Keratinocyte (primary cell): ENCODE measurements around the gene PKLR.

Source experiments
- EZH2 ChIP-seq: IDR thresholded peaks from one replicate; pipeline ENCODE4 v1.6.1; 2012; ENCODE audit warnings: inconsistent platforms, mild to moderate bottlenecking, low read length, moderate library complexity
- TF ChIP-seq, protein P1 (sequence below), 3 experiments: IDR thresholded peaks in 1 of 3; conservative IDR thresholded peaks in 1 of 3; optimal IDR thresholded peaks in 1 of 3; 2 replicates in 2 of 3; 3 replicates in 1 of 3; pipeline versions ENCODE3 to v1.5.1; 2011; ENCODE audit warnings: low read length in 3 of 3, mild to moderate bottlenecking in 3 of 3, moderate library complexity in 2 of 3, control low read depth in 1 of 3, inconsistent platforms in 1 of 3; ENCODE audit not compliant: insufficient read depth in 2 of 3; ENCODE audit errors: extremely low read depth in 1 of 3

DNA sequence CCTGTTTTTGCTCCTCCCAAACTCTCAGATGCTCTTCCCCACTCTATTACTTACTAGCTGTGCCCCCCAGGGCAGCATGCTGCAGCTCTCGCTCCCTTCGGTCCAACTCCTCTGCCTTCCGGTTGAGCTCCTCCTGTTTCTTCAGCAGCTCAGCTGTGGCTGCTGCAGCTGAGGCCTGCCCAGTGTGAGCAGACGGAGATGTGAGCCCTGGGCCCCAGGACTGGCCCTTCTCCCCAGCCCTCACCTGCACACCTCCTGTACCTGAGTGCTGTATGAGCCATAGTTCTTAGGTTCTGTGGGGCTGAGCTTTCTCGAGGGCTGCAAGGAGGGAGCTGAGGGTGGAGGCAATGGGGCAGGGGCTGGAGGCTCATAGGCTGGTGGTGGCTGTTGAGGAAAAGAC, 41.0 kb downstream of the PKLR start:
- TF ChIP-seq, protein P1, sequence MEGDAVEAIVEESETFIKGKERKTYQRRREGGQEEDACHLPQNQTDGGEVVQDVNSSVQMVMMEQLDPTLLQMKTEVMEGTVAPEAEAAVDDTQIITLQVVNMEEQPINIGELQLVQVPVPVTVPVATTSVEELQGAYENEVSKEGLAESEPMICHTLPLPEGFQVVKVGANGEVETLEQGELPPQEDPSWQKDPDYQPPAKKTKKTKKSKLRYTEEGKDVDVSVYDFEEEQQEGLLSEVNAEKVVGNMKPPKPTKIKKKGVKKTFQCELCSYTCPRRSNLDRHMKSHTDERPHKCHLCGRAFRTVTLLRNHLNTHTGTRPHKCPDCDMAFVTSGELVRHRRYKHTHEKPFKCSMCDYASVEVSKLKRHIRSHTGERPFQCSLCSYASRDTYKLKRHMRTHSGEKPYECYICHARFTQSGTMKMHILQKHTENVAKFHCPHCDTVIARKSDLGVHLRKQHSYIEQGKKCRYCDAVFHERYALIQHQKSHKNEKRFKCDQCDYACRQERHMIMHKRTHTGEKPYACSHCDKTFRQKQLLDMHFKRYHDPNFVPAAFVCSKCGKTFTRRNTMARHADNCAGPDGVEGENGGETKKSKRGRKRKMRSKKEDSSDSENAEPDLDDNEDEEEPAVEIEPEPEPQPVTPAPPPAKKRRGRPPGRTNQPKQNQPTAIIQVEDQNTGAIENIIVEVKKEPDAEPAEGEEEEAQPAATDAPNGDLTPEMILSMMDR (optimal IDR thresholded peaks at IDR 0.05 in 1 of 3, IDR thresholded peaks at IDR 0.05 in 1 of 3, conservative IDR thresholded peaks at IDR 0.05 in 1 of 3; ENCODE audit: extremely low read depth in 1 of 3, insufficient read depth in 2 of 3, low read length in 3 of 3), result no peak
- TF ChIP-seq EZH2, result no peak
